T-helper 2 cell (primary cell): ENCODE measurements around the gene CELSR1.

Experiments
- DNase-seq, 5 experiments: peaks; one replicate each; pipeline versions ENCODE4 v3.0.0 to v3.0.0-alpha.2; 2012 to 2022

Gene CELSR1

DNA sequence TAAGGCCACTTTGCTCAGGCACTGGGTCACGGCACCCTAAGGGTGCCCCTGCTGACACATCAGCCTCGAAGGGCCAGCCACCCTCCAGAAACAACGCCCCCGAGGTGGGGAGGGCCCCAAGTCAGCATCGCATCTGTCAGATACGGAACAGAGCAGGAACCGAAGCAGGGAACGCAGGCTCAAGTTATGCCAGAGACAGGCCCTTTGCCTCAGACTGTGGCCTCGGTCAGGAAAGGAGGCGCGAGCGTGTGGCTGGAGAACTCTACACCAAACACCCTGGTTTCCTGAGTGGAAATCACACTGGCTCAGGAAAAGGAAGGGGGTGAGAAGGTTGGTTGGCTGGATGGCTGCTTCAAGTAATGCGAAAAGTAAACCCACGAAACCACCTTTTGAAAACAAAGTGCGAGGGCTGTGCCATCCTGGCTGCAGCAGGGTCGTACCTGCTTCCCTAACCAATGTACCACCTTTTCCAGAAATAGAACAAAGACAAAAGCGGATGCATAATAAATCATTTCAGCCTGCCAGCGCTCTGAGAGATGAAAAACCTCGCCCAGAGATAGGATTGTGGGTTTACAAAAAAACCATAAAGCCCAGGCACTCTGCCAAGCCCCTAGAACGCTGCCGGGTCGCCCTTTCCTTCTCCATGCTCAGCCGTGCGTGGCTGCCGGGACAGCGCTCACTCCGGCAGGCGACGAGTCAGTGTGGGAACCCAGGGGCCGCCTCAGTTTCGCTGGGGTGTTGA, 163.3 kb downstream of the CELSR1 start:
- DNase-seq = peak in 1 of 5 experiments; percentile 78

DNA sequence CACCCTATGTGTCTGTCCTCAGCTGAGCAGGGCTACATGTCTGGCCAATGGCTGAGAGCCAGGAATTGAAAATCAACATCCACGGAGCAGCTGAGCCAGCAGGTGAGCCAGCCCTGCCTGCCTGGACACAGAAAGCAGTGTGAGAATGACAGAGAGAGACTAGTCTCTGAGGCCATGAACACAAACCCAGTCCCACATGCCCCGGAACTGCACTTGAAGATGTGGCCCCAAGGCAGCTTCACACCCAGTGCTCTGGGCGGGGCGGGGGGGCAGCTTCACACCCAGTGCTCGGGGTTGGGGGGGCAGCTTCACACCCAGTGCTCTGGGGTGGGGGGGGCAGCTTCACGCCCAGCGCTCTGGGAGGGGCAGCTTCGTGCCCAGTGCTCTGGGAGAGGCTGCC, 164.3 kb downstream of the CELSR1 start:
- peak in 1 of 5 experiments; percentile 30 for DNase-seq

DNA sequence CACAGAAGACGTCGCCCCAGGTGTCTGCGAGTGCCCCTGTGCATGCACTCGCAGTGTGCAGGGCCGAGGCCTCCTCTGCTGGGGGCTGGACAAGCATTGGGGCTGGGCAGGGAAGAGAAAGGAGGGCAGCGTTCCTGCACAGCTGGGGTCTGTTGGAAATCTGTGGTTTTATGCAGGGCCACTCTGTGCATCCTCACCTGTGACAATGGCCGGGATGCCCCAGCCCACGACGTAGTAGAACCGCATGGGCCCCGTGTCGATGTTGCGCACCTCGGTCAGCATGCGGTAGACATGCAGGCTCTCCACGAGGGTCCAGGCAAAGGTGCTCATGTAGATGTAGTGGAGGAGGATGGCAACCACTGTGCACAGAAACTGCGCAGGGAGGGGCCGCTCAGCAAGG, 164.7 kb downstream of the CELSR1 start:
- DNase-seq = no peak

DNA sequence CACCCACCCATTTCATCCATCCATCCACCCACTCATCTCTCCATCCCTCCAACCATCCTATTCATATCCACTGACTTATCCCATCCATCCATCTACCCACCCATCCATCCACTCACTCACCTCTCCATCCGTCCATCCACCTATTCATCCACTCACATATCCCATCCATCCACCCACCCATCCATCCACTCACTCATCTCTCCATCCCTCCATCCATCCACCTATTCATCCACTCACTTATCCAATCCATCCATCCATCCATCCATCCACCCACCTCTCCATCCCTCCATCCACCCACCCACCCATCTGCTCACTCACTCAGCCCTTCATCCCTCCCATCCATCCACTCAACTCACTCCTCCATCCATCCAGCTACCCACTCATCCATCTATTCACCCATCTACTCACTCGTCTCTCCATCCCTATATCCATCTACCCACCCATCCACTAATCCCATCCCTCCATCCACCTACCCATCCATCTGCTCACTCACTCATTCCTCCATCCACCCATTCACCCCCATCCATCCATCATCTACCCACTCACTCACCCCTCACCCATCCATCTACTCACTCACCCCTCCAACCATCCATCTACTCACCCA, 165.7 kb downstream of the CELSR1 start:
- no peak for DNase-seq

DNA sequence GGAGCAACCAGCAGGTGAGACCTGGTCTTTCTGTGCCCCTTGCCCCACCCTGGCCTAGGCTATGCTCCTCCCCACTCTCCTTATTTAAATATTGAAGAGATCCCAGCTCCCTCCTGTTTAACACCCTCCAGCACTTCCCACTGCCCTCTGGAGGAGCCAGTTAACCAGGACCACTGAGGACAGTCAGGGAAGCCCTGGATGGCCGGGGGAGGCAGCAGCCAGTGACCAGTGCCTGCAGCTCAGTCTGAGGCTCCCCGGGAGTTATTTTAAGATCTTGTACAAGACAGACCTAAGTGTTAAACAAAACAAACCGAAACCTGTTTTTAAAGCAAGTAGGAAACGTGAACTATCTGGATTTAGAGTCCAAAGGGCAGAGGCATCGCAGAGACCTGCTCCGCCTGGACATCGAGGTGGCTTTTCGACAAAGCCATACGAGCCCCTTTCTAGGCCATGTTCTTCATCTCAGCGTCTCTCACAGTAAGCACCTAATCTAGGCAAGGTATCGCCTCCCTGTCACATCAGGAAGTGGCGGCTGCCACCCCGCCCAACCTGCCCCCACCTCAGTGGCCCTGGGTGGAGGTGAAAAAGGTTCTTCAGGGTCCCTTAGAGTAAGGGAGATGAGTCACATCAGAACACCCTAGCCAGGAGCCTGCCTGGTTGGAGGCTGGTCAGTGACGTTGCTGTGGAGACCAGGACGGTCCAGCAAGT, 166.7 kb downstream of the CELSR1 start:
- peak in 2 of 5 experiments; percentile 33 to 82 for DNase-seq

DNA sequence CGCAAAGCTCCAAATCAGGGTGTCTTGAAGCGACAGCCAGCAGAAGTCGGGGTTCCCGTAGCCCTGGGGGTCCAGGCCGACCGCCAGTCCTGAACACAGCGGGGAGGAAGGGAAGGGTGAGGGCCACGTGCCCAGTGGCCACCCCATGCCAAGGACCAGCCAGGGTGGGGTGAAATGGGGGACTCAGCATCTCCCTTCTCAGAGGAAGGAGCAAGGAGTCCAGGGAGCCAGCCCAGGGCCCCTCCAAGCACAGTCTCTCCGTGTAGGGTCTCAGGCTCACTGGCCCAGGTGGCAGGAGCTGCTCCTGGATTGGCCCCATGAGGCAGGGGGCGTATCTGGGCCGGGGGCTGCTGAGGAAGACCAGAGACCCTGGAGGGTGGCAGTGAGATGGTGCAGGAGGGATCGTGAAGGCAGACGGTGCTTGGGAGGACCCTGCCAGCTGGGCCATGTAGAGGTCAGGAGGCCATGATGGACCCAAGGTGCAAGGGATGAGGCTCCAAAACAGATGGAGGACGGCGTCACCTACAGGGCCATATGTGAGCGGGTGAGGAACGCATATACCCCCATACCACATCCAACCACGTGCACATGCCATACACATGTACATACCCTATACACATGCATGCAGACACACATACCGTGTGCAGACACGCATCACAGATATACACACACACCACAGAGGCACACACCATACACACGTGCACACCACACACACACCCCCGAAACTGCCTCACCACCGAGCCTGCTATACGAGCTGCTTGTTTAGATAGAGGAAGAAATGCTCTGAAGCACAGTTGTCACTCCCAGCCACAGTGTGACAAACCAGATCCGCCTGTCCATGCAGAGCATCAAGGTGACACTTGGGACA, 167.5 kb downstream of the CELSR1 start:
- no peak for DNase-seq

DNA sequence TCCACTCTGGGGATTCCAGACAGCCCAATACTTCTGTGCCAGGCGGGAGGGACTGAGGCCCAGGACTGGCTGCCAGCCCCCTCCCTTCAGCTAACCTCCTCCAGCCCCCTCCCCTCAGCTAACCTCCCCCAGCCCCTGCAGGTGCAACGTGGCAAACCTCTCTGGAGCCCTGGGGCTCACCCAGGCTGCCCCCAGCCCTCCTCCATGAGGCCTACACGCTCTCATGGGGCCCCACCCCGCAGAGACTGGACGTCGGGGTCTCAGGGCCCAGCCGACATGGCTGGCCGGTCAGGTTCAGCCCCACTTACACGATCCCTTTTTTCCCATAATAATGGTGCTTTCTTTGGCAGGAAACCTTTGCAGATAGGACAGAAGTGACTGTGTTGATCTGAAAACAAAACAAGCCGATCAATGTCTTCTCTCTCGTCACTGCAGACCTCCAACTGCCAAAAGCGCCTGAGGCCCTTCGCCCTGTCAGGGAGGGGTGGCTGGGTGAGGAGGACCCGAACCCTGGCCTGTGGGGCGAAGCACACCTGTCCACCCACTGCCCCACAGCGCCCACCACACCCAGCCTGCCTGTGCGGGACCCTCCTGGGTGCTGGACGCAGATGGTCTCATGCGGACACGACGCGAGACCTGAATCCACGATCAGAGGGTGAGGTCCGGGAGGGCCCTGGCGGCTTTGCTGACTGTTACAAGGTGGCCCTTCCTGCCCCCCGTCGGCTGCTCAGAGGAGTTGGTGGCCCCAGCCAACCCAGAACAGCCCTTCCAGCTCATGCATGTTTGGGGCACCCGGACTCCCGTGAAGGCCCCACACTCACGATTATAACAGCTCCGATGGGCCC, 168.3 kb downstream of the CELSR1 start:
- DNase-seq = no peak

DNA sequence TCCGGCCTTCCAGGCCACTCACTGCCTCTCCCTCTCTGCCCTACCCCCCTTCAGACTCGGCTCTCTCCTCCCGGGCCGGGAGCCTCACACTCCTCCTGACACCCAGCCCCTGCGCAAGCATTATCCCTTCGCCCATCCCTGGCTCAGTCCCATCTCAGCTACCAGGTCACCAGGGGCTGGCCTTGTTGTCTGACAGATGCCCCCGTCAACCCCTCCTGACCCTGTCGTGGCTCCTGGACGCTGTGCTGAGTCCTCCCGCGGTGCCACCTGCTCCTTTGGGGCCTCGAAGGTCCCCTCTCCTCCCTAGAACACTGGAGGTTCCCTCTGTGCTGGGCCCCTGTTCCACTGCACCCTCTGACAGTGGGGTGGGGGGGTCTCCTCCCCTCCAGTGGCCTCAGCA, 169.0 kb downstream of the CELSR1 start:
- DNase-seq = no peak

DNA sequence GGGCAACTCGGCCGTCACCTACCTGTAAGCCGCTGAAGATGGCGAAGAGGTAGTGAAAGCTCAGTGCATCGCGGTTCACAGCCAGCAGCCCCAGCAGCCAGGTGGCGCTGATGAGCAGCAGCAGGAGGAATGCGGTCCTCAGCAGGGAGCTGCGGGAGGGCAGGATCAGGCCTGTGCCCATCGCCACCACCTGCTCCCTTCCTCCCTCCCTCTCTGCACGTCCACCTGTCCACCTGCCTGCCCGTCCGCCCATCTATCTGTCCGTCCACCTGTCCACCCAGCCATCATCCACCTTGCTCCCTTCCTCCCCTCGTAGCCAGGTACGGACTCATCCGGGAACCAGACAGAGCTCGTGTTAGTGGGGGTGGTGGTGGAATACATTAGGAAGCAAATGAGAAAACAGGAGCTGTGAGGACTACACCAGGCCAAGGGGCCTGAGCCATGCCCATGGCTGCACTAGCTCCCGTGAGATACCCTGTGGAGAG, 169.7 kb downstream of the CELSR1 start:
- peak; percentile 40 to 66 (median 59) for DNase-seq

DNA sequence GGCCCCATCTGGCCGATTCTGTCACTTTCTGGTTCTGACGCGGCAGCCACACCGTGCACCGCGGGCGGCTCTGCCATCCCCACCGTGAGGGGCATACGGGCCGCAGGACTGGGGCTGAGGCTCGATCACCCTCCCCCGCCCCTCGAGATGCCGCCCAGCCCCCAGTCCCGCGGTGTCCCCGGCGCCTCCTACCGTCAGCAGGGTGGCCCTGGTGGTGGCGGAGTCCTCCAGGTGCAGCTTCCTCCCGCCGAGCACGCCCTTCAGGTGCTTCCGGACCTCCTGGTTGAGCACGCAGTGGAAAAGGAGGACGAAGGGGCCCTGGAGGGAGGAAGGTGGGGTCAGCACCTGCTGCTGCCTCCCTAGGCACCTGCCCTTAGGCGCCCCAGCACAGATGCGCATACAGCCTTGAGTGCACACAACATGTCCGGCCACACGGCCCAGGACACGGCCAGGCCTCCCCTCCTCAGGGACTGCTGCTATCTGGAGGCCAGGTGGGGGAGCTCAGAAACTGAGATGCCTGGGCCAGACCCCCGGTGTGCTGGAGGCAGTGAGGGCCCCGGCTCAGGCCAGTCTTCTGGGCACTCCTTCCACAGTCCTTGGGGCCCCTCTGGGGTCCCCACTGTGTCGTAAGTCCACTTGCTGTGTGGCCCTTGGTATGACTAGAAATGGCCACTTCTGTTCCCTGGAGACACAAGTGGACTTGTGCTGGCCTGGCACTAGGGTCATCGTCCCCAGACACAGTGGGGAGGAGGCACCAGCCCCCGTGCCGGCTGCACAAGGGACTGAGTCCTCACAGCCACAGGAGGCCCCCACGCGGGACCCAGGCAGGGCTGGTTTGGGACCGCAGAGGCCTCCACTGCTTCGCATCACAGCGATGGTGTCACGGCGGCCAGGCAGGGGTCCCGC, 170.4 kb downstream of the CELSR1 start:
- peak in 2 of 5 experiments; percentile 25 to 26 for DNase-seq

DNA sequence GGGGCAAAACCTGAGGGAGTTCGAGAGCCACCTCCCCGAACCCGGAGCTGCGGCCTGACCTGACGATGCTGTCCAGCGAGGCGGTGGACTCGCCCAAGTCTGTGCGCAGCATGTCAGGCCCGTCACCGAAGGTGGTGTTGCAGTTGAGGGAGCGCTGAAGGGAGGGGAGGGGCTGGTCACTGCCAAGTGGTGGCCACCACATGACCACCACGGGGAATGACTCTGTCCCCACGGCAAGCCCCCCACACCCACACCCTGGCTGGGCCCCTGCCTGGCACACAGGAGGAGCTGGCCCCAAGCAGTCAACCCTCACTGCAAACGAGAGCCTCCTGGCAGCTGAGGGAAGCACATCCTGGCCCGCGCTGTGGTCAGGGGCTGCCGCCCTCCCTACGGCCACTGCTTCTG, 171.1 kb downstream of the CELSR1 start:
- DNase-seq = no peak

DNA sequence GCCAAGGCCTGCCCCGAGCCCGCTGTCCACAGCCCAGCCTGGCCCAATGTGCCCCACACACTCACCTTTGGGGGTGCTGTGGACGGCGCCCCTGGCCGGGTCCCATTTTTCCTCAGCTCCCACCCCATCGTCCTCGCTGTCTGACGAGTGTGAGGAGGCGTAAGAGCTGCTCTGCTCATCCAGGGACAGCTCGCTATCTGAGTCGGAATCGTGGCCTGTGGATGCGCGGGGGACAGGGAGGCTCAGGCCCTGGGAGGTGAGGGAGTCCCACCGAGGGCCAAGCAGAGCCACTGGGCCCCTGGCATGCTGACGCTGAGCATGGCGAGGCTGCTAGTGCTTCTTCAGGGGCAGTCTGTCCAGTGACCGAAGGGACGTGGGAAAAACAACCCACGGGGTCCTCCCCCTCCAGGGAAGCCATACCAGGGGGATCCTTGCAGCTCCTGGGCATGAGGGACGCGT, 172.2 kb downstream of the CELSR1 start:
- no peak for DNase-seq

DNA sequence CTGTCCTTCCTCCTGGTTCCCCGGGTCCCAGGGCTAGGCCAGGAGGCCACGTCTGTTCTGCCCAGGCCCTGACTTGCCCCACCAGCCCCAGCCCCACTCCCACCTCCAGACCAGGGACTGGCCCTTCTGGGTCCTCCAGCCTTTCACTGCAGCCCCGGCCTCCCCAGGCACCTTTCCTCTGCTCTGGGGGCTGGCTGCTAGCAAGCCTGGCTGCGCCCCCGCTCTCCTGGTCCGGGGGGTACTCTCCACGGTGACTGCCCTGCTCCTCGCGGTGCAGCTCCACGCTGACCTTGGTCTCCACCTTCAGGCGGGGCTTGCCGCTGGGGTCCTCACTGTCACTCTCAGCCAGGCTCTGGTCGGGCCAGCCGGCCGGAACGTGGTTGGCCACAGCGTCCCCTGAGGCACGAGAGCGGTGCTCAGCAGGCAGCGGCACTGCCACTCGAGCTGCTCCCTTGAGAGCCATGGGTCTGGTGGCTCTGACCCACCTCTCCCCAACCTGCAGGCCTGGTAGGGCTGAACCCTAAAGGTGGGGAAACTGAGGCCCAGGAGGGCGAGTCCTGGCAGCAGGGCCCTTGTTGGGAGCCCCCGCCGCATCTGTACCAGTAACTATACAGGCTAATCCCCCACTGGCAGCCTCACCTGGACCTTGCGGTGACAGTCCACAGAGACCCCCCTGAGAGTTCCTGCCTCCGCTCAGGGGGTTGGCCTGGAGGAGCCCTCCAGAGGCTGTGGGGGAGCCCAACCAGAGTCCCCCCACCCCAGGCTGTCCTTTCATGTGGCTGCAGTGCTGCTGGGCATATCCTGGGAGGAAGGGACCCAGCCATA, 172.9 kb downstream of the CELSR1 start:
- DNase-seq = no peak

DNA sequence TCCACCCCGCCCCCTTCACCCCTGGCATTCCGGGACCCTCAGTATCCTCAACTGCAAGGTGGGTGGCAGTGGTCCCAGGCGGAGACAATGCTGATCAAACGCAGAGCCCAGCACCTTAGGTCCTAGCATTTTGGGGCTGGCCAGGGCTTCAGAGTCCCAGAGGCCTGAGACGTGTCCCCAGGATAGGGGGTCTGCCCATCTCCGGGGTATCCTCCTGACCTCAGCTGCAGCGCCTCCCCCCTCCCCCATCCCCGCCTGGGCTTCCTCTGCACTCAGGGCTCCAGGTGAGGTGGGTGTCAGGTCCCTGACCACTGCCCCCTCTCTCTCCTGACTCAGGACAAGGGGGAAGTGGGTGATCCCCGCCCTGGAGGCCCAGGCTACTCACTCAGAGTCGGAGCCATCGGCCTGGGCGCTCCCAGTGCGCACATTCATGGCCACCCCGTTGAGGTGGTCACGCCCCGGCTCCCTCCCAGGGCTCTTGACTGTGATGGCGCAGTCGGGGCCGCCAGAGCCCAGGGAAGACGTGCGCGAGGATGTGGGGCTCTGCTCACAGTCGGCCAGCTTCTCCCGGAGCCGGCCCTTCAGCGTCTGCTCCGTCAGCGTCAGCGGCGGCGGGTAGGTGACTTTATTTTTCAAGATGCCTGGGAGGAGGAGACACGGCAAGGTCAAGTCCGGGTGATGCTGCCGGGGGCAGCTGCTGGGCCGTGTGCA, 173.7 kb downstream of the CELSR1 start:
- DNase-seq = no peak

DNA sequence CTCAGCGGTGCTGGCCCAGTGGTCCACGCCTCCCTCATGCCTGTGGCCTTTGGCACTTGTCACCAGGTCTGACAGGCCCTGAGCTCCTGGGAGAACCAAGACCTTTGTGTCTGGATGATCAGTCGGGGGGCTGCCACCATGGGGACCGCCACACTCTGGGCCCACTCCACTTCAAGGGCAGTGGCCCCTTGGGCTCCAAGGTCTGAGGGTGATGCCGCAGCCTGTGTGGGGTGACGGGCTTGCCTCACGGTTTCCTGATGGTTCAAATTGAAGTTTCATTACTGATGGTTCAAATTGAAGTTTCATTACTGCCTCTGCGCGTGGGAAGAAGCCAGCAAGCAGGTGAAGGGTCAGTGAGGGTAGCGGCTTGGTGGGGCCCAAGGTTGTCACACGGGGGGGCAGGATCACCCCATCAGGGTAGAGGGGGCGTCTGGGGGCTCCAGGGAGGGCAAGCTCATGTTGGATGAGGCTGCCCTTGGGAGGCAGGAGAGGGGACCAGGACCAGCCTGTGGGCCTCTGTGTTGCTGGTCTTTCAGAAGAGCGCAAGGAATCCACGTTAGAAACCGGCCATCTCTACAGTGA, 174.4 kb downstream of the CELSR1 start:
- no peak for DNase-seq

DNA sequence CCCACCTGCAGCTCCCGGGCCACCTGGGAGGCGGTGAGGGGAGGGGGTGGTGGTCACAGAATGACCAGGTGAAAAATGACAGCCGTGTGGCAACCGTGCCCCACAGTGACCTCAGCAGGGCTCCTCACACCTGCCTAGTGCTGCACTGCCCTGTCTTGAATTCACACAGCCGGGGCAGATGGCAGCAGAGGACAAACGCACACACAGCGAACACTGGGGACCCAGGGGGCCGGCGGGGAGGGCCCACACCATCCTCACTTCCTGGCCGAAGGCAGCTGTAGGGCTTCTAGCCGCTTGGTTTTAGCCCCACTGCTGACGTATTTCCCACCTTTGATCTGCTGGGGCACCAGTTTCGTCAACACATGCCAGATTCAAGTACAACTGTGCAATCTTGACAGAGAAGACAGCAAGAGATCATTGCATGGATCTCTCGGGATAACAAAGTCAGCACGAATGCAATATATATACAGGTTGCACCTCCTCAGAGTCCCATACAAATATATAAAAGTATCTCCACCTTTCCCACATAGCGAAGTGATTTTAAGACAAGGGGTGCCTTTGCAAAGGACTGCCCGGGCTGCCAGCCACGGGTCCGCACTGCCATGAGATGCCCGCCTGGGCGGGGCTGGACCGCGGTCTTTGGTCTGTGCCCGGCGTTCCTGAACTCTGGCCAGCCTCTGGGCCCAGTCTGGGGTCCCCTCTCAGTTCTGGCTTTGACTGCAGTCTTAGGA, 175.1 kb downstream of the CELSR1 start:
- no peak for DNase-seq

DNA sequence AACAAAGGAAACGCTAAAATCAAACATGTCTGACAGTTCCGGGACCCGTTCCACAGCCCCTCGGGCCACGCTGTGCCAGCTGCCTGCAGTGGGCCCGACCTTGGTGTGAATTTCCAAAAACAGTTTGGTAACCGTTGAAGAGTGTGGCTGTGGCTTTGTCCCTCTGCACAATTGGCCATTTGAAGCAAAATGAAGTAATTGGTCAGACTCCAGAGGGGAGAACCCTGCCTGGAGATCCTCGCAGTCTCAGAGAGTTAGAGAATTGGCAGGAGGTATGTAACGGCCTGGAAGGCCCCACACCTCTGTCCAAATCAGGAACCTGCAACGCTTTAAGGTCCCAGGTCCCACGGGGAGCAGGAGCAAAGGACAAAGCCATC, 175.6 kb downstream of the CELSR1 start:
- DNase-seq = no peak

DNA sequence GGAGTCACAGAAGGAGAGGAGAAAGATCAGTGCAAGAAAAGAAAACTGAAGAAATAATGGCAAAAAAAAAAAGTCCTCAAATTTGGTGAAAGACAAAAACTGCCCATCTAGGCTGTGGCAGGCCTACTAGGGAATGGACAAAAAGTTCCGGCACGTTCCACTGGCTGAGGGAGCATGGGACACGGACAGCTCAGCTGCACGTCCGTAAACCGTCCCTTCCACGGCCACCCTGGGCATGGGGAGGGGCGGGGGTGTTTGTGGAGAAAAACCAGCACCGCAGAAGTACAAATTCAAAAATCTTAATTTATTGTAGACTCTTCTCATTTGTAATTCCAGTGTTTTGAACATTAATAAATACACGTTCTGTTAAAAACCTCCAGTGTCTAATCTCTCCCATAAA, 176.5 kb downstream of the CELSR1 start:
- DNase-seq = no peak
